Skeletal muscle tissue (tissue), 5 donors: ENCODE measurements around the gene SENP3. TPM values are rescaled to one million over a fixed set of nuclear protein-coding genes. Genes with fewer than 3 reads are reported as not detected.

Source experiments
- H3K27ac ChIP-seq: one replicate; pipeline ENCODE4 v1.7.0; 2013; ENCODE audit warnings: mild to moderate bottlenecking, low read depth, low read length, inconsistent platforms
- H3K27me3 ChIP-seq, 3 donors: one replicate each; pipeline ENCODE4 v1.7.0; 2013; ENCODE audit warnings: low read length in 3 of 3; ENCODE audit not compliant: control insufficient read depth in 3 of 3, insufficient read depth in 3 of 3
- H3K36me3 ChIP-seq, 3 donors: one replicate each; pipeline ENCODE4 v1.7.0; 2013; ENCODE audit warnings: low read length in 3 of 3; ENCODE audit not compliant: control insufficient read depth in 3 of 3, insufficient read depth in 3 of 3
- H3K4me1 ChIP-seq, 3 donors: one replicate each; pipeline ENCODE4 v1.7.0; 2013; ENCODE audit warnings: low read length in 3 of 3, mild to moderate bottlenecking in 3 of 3; ENCODE audit not compliant: control insufficient read depth in 3 of 3, insufficient read depth in 3 of 3
- H3K4me3 ChIP-seq, 3 donors: one replicate each; pipeline ENCODE4 v1.7.0; 2013; ENCODE audit warnings: low read length in 3 of 3
- H3K9ac ChIP-seq, 3 donors: one replicate each; pipeline ENCODE4 v1.7.0; 2013; ENCODE audit warnings: low read length in 3 of 3, mild to moderate bottlenecking in 3 of 3, moderate library complexity in 2 of 3, low read depth in 1 of 3
- H3K9me3 ChIP-seq, 3 donors: one replicate each; pipeline ENCODE4 v1.7.0; 2013; ENCODE audit warnings: low read length in 3 of 3; ENCODE audit not compliant: control insufficient read depth in 3 of 3
- small RNA-seq: library from RNA; depleted of rRNA; stranded (forward); fragments of <200 nt; gene quantifications from one replicate; pipeline ENCODE3, GENCODE V24; 2014
- total RNA-seq: library from RNA; depleted of rRNA; stranded (reverse); fragments of >200 nt; gene quantifications from one replicate; pipeline ENCODE4 v1.2.3, GENCODE V29; 2014
- donor health status: Osteomylitis.

SENP3 gene
- total RNA-seq, 1 donor from 2014 or later = 31.3 TPM

DNA sequence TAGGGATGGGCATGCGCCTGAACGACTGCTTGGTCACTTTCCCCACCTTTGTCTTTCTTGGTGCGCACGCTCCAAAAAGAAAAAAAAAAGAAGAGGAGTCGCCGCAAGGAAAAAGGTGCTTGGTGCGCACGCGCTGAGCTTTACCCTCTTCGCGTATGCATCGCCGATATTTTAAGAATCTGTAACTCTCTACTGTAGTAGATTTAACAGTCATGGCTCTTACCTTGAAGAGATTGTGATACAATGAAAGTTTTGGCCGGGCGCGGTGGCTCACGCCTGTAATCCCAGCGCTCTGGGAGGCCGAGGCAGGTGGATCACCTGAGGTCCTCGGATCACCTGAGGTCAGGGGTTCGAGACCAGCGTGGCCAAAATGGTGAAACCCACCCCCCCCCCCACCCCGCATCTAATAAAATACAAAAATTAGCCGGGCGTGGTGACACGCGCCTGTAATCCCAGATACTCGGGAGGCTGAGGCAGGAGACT, 53.6 kb downstream of the SENP3 start:
- Histone ChIP-seq H3K36me3 (peaks cover 0 to 2% (median 0%) of the 10 kb centered on the region in 3 donors), H3K27me3 (no peaks in the 10 kb centered on the region), H3K9ac (peak overlapping the region; percentile 64 to 75 (median 65)), H3K4me1 (peaks cover 24 to 27% (median 25%) of the 10 kb centered on the region in 3 donors), H3K4me3 (peak overlapping the region; percentile 76 to 80 (median 76)), H3K27ac (peak overlapping the region; percentile 82), H3K9me3 (no peaks in the 10 kb centered on the region)

DNA sequence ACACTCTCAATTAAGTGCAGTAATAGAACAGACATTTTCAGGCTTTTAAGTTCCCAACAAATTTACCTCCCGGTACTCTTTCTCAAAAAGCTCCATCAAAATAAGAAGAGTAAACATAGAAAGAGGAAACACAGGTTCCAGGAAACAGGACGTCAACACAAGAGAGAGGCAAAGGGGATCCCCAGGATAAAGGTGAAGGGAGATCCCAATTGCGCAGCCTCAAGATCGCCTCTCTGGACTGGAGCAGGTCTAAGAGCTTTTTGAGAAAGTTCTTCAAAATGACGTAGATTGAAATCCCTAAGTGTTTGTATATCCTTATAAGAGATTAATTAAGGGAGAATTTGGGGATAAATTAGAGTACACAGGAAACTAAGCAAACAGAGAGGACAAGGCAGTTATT, 56.9 kb downstream of the SENP3 start:
- Histone ChIP-seq H3K27ac (no peak overlapping the region), H3K27me3 (no peaks in the 10 kb centered on the region), H3K4me3 (no peak overlapping the region), H3K36me3 (no peaks in the 10 kb centered on the region), H3K9ac (no peak overlapping the region), H3K9me3 (no peaks in the 10 kb centered on the region), H3K4me1 (peaks cover 5 to 6% (median 6%) of the 10 kb centered on the region in 3 donors)

- H3K27ac ChIP-seq = no peak overlapping the region
- no peaks in the 10 kb centered on the region for H3K4me1 ChIP-seq
- no peaks in the 10 kb centered on the region for H3K27me3 ChIP-seq
- H3K9ac ChIP-seq = no peak overlapping the region
- H3K9me3 ChIP-seq = no peaks in the 10 kb centered on the region
- H3K4me3 ChIP-seq = no peak overlapping the region
- H3K36me3 ChIP-seq = peaks cover 0 to under 1% (median under 1%) of the 10 kb centered on the region in 3 donors
These were observed 59.1 kb downstream of the SENP3 start for GRCh38 chr17:7620835-7621234.

Small RNA genes lying within 50 kb of the gene (small RNA-seq; reads per million reads assigned to genes)
- gene CD68 = not detected
- gene RF00019 = not detected
- gene SNORA48 = not detected
- not detected for gene SNORD10

Other genes with a start within 250 kb of the SENP3 start
- 24.5 TPM for gene GPS2, start 246.6 kb upstream of the SENP3 start, total RNA-seq
- 19.8 TPM for gene NEURL4, start 232.6 kb upstream of the SENP3 start, total RNA-seq
- gene ACAP1, start 225.4 kb upstream of the SENP3 start, total RNA-seq = 2.1 TPM
- gene KCTD11, start 209.8 kb upstream of the SENP3 start, total RNA-seq = 4.2 TPM
- not detected for gene TMEM95, start 206.8 kb upstream of the SENP3 start, total RNA-seq
- gene TNK1, start 180.8 kb upstream of the SENP3 start, total RNA-seq = not detected
- gene PLSCR3, start 167.4 kb upstream of the SENP3 start, total RNA-seq = 10.4 TPM
- gene TMEM256, start 157.8 kb upstream of the SENP3 start, total RNA-seq = 149 TPM
- 3.1 TPM for gene NLGN2, start 154.1 kb upstream of the SENP3 start, total RNA-seq
- not detected for gene SPEM1, start 141.6 kb upstream of the SENP3 start, total RNA-seq
- gene SPEM2, start 136.3 kb upstream of the SENP3 start, total RNA-seq = not detected
- not detected for gene SPEM3, start 133.1 kb upstream of the SENP3 start, total RNA-seq
- 0.52 TPM for gene TMEM102, start 126.5 kb upstream of the SENP3 start, total RNA-seq
- gene FGF11, start 122.4 kb upstream of the SENP3 start, total RNA-seq = 1.0 TPM
- gene CHRNB1, start 116.9 kb upstream of the SENP3 start, total RNA-seq = 31.3 TPM
- 10.4 TPM for gene ZBTB4, start 82.3 kb upstream of the SENP3 start, total RNA-seq
- gene SLC35G6, start 80.5 kb upstream of the SENP3 start, total RNA-seq = not detected
- 91.3 TPM for gene POLR2A, start 77.6 kb upstream of the SENP3 start, total RNA-seq
- 4.7 TPM for gene TNFSF12, start 12.9 kb upstream of the SENP3 start, total RNA-seq
- gene TNFSF13, start 3.2 kb upstream of the SENP3 start, total RNA-seq = 2.1 TPM
- gene CD68, start 17.7 kb downstream of the SENP3 start, total RNA-seq = 4.2 TPM
- 26.1 TPM for gene MPDU1, start 21.9 kb downstream of the SENP3 start, total RNA-seq
- not detected for gene SOX15, start 28.2 kb downstream of the SENP3 start, total RNA-seq
- gene FXR2, start 53.0 kb downstream of the SENP3 start, total RNA-seq = 42.3 TPM
- 41.2 TPM for gene SAT2, start 65.9 kb downstream of the SENP3 start, total RNA-seq
- gene SHBG, start 68.2 kb downstream of the SENP3 start, total RNA-seq = not detected
- gene ATP1B2, start 89.0 kb downstream of the SENP3 start, total RNA-seq = 1.6 TPM
- 13.6 TPM for gene TP53, start 125.6 kb downstream of the SENP3 start, total RNA-seq
- gene WRAP53, start 126.6 kb downstream of the SENP3 start, total RNA-seq = 7.3 TPM
- 1.0 TPM for gene EFNB3, start 143.3 kb downstream of the SENP3 start, total RNA-seq
- gene DNAH2, start 155.8 kb downstream of the SENP3 start, total RNA-seq = 0.52 TPM